Natural killer cell treated with Interleukin-12 subunit alpha and Interleukin-12 subunit beta and Interleukin-15 and Interleukin-18, amount 100 ng/mL, for 72 hours (primary cell): ENCODE results near the gene IFNA13. TPM values are rescaled to one million over a fixed set of nuclear protein-coding genes. Genes with fewer than 3 reads are reported as not detected.
A peak's percentile ranks its signal among the peaks of the same experiment; 100 is the strongest.
"Not testable (repeated sequence)": the region's sequence is repeated elsewhere in the genome, so short reads cannot be mapped to it uniquely, and the experiment has no call there.

Source experiments
- ATAC-seq, 2 donors: fragments of 150-1000 bp; cut with Tn5 transposase in 1 of 2; sonication (Bioruptor Pico), chemical (Tn5 transposase) in 1 of 2; 2 replicates each; pipeline ENCODE4 v1.10.0; 2021
- DNase-seq: peaks from one replicate; pipeline ENCODE4 v3.0.0; 2022; ENCODE audit warnings: low spot score
- H3K27ac Mint-ChIP-seq, 2 donors: 1 replicate in 1 of 2; 2 replicates in 1 of 2; pipeline ENCODE4 v1.8.0; 2022; ENCODE audit warnings: mixed read lengths in 2 of 2, mild to moderate bottlenecking in 1 of 2, moderate library complexity in 1 of 2
- H3K27me3 Mint-ChIP-seq, 2 donors: 1 replicate in 1 of 2; 2 replicates in 1 of 2; pipeline ENCODE4 v1.8.0; 2022; ENCODE audit warnings: mixed read lengths in 2 of 2
- H3K36me3 Mint-ChIP-seq: one replicate; pipeline ENCODE4 v1.8.0; 2022; ENCODE audit warnings: mixed read lengths
- H3K4me1 Mint-ChIP-seq, 2 donors: 1 replicate in 1 of 2; 2 replicates in 1 of 2; pipeline ENCODE4 v1.8.0; 2022; ENCODE audit warnings: low read depth in 2 of 2, mixed read lengths in 2 of 2, mild to moderate bottlenecking in 1 of 2
- H3K4me3 Mint-ChIP-seq: one replicate; pipeline ENCODE4 v1.8.0; 2022; ENCODE audit warnings: mixed read lengths
- H3K9me3 Mint-ChIP-seq: 2 replicates; pipeline ENCODE4 v1.8.0; 2022; ENCODE audit warnings: mixed read lengths
- total RNA-seq, 2 donors: library from RNA; stranded (reverse); gene quantifications; one replicate each; pipeline ENCODE4 v1.2.3, GENCODE V29; 2022

Gene IFNA13
- total RNA-seq, 2 donors from 2014 or later, result not detected

- H3K9me3 Mint-ChIP-seq, result no peaks in the 10 kb centered on the region
- peaks cover 6 to 10% of the 10 kb centered on the region in 2 donors for H3K4me1 Mint-ChIP-seq
- no peak for ATAC-seq
- no peak overlapping the region for H3K27ac Mint-ChIP-seq
- H3K4me3 Mint-ChIP-seq, result no peak overlapping the region
- H3K36me3 Mint-ChIP-seq, result no peaks in the 10 kb centered on the region
- H3K27me3 Mint-ChIP-seq, result peaks cover 49 to 68% of the 10 kb centered on the region in 2 donors
- DNase-seq, result no peak
Measured at GRCh38 chr9:21392270-21392669, 24.4 kb upstream of the IFNA13 start.

- H3K4me1 Mint-ChIP-seq, result peaks cover 12 to 13% of the 10 kb centered on the region in 2 donors
- H3K36me3 Mint-ChIP-seq, result no peaks in the 10 kb centered on the region
- no peaks in the 10 kb centered on the region for H3K9me3 Mint-ChIP-seq
- ATAC-seq (no peak), DNase-seq (no peak)
- no peak within 1 kb of the TSS for H3K4me3 Mint-ChIP-seq
- no peak within 1 kb of the TSS for H3K27ac Mint-ChIP-seq
- H3K27me3 Mint-ChIP-seq, result peaks cover 31 to 38% of the 10 kb centered on the region in 2 donors
Measured at GRCh38 chr9:21385131-21385670, 17.3 kb upstream of the IFNA13 start, which contains the start of gene IFNA2. IFNA2 (minus strand) TSS chr9:21385398; CDS start chr9:21385329, 69 bp downstream.

DNA sequence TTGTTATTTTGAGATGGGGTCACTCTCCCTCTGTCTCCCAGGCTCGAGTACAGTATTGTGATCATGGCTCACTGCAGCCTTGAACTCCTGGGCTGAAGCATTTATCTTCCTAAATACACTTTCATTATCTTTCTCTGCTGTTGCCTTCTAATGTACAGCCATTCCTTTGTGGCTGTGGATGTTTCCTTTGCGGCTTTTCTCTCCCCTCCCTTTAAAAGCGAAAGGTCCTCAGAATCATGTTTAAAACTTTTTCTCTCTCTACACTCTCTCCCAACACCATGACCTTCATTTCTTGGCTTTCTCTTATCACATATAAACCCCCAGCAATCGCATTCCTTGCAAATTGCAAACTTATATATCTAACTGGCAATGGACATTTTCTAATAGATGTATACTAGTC, 15.8 kb upstream of the IFNA13 start:
- no peak overlapping the region for H3K4me3 Mint-ChIP-seq
- H3K27me3 Mint-ChIP-seq, result peaks cover 29 to 38% of the 10 kb centered on the region in 2 donors

DNA sequence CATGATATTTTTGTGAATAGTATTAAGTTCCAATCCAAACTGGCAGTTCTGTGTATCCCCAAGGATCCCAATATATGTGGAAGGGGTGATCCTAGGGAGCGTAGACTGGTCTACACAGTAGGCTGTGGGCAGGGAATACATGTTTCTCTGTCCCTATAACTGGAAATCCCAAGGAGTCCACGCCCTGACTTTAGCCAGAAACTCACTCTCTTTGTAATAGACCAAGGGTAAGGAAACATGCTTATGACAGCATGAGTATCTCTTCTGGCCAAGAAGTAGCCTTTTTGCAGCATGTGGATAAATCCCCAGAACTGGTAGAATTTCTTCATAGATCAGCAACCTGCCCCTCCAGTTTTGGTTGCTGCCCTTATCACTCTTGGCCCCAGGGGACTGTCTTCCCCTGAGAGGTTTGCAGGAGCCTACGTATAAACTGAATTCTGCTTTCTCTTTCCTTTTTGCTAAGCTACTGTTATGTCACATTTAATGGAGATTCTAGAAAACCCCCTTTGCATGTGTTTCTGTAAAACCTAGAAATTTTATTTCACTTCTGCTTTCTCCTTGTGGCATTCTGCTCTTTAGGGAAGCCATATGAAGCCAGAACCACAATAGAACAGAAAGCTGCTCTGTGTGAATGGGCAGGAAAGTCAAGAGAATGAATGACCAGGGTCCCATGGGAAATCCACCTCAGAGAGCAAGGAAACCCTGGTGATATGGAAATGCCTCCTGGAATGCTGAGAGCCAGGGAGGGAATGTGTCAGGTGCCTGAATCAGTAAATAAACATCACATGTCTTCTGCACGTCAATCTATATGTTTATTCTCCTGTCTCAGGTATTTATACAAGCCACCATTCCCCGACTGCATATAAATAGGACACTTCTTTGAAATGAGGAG, 13.8 kb upstream of the IFNA13 start:
- Mint-ChIP-seq H3K27me3 (peaks cover 27 to 41% of the 10 kb centered on the region in 2 donors), H3K27ac (no peak overlapping the region), H3K36me3 (no peaks in the 10 kb centered on the region), H3K4me1 (peaks cover 12 to 13% of the 10 kb centered on the region in 2 donors), H3K4me3 (no peak overlapping the region), H3K9me3 (no peaks in the 10 kb centered on the region)
- DNase-seq (no peak), ATAC-seq (peak; percentile 86 to 92)

More for the DNA sequence above, 15.8 kb upstream of the IFNA13 start:
- H3K4me1 Mint-ChIP-seq, result peaks cover 12 to 13% of the 10 kb centered on the region in 2 donors
- H3K9me3 Mint-ChIP-seq, result no peaks in the 10 kb centered on the region
- no peak overlapping the region for H3K27ac Mint-ChIP-seq
- H3K36me3 Mint-ChIP-seq, result no peaks in the 10 kb centered on the region
- DNase-seq (no peak), ATAC-seq (no peak)

DNA sequence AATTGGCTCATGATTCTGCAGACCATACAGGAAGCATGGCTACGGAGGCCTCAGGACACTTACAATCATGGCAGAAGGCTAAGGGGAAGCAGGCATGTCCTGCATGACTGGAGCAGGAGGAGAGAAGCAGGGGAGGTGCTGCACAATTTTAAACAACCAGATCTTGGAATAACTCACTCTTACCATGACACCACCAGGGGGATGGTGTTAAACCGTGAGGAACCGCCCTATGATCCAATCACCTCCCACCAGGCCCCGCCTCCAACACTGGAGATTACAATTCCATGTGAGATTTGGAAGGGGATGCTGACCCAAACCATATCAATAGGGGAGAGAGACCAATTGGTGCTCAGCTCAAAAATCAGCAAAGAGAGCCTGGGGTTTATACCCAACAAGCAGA, 3.6 kb upstream of the IFNA13 start:
- not testable (repeated sequence) for H3K27ac Mint-ChIP-seq, H3K36me3 Mint-ChIP-seq, H3K4me1 Mint-ChIP-seq, H3K9me3 Mint-ChIP-seq, H3K4me3 Mint-ChIP-seq, DNase-seq, ATAC-seq
- peaks cover 23 to 42% of the 10 kb centered on the region in 2 donors for H3K27me3 Mint-ChIP-seq

DNA sequence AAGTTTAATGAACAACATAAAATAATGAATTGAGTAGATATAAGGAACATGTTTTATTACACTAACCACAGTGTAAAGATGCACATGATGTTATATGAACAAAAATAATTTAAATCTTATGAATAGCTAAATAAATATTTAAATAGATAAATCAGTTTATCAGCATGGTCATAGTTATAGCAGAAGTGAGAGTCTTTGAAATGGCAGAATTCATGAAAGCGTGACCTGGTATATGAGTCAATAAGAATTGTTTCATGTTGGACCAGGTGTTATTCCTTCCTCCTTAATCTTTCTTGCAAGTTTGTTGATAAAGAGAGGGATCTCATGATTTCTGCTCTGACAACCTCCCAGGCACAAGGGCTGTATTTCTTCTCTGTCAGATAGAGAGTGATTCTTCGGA, 688 bp downstream of the IFNA13 start:
- not testable (repeated sequence) for H3K27ac Mint-ChIP-seq, H3K9me3 Mint-ChIP-seq, H3K36me3 Mint-ChIP-seq, ATAC-seq, H3K4me3 Mint-ChIP-seq, H3K4me1 Mint-ChIP-seq, DNase-seq
- peaks cover 27 to 59% of the 10 kb centered on the region in 2 donors for H3K27me3 Mint-ChIP-seq

GRCh38 chr9:21362287-21362686, 5.6 kb downstream of the IFNA13 start:
- Mint-ChIP-seq H3K9me3 (no peaks in the 10 kb centered on the region), H3K27ac (no peak overlapping the region), H3K27me3 (peaks cover 21 to 36% of the 10 kb centered on the region in 2 donors), H3K36me3 (no peaks in the 10 kb centered on the region), H3K4me3 (no peak overlapping the region), H3K4me1 (peaks cover 15 to 16% of the 10 kb centered on the region in 2 donors)
- no peak for ATAC-seq
- no peak for DNase-seq

DNA sequence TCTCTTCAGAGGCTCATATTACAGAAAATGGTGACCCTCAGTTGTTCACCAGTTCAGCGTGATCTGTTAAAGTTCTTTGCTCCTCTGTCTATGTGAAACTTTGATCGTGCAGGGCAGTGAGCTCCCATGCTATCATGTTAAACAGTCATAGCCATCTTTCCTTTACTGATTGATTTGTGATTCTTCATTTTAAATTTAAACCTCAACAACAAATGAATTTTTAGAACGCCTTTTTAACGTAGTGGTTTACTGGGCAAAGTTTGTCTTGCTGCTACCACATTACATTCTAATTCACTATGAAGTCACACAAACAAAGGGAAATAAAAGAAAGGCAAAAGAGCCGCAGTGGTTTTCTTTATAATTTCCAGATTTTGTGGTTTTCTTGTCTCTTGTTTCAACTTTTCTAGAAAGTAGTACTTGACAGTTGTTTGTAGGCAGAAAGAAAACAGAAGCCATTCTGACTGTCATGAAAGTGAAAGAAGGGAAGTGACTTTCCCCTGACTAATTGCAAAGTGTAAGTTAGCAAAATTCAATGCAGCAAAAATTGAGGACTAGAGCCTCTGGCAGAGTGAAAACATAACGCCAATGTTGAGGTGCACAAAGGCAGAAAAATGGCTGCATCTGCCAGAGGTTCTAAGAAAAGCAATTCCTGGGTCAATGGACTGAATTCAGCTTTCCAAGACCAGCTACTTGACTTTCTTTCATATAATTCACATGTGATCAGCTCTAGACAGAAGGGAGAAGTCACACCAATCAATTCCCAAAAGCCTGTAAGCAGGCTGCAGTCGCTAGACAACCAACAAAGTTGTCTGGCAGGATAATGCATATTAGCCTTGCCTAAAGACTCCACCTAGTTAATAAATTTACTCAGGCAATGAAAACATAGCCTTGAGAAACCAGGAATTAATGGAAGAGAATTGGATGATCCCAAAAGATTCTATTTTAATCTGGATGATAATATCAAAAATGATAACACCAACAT, 10.1 kb downstream of the IFNA13 start:
- ATAC-seq, result peak; percentile 76 to 80

GRCh38 chr9:21350787-21351186, 17.1 kb downstream of the IFNA13 start, which contains the start of gene IFNA6:
IFNA6 (minus strand) TSS chr9:21350887; CDS start chr9:21350887, 0 bp downstream.
- Mint-ChIP-seq H3K27ac (no peak within 1 kb of the TSS), H3K27me3 (peaks cover 30 to 37% of the 10 kb centered on the region in 2 donors), H3K36me3 (peaks cover 6% of the 10 kb centered on the region), H3K4me3 (no peak within 1 kb of the TSS), H3K4me1 (no peaks in the 10 kb centered on the region), H3K9me3 (no peaks in the 10 kb centered on the region)
- DNase-seq (no peak), ATAC-seq (no peak)

More for the DNA sequence above, 10.1 kb downstream of the IFNA13 start:
- no peak for DNase-seq
- H3K27me3 Mint-ChIP-seq, result peaks cover 14 to 18% of the 10 kb centered on the region in 2 donors
- peak overlapping the region; percentile 10 to 78 for H3K27ac Mint-ChIP-seq
- peak overlapping the region; percentile 57 for H3K4me3 Mint-ChIP-seq
- H3K36me3 Mint-ChIP-seq, result peaks cover 6% of the 10 kb centered on the region
- peaks cover 17% of the 10 kb centered on the region in 2 donors for H3K4me1 Mint-ChIP-seq
- H3K9me3 Mint-ChIP-seq, result no peaks in the 10 kb centered on the region

GRCh38 chr9:21348430-21348970, 19.4 kb downstream of the IFNA13 start:
- no peaks in the 10 kb centered on the region for H3K36me3 Mint-ChIP-seq
- H3K27ac Mint-ChIP-seq, result no peak overlapping the region
- DNase-seq (no peak), ATAC-seq (no peak)
- H3K4me1 Mint-ChIP-seq, result no peaks in the 10 kb centered on the region
- no peak overlapping the region for H3K4me3 Mint-ChIP-seq
- no peaks in the 10 kb centered on the region for H3K9me3 Mint-ChIP-seq
- peaks cover 32 to 37% of the 10 kb centered on the region in 2 donors for H3K27me3 Mint-ChIP-seq

DNA sequence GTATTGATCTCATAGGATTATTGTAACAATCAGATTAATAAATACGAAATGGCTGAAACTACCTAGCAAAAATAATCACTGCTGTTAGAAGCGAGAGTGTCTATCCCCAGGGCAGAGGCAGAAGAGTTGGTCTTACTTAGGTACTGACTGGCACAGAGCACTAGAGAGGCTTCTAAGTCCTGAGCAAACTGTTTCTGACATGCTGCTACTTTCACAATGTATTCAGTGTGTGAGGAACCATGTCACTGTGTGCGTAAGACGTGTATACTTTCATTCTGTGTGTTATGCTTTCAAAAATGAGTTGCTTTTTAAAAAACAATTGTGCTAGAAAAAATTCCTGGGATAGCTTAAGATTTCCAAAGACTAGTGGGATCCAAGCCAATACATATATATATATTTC, 27.1 kb downstream of the IFNA13 start:
- DNase-seq (no peak), ATAC-seq (no peak)
- no peaks in the 10 kb centered on the region for H3K36me3 Mint-ChIP-seq
- no peaks in the 10 kb centered on the region for H3K9me3 Mint-ChIP-seq
- H3K27me3 Mint-ChIP-seq, result peaks cover 30 to 45% of the 10 kb centered on the region in 2 donors
- H3K4me3 Mint-ChIP-seq, result no peak overlapping the region
- peaks cover 0 to 5% of the 10 kb centered on the region in 2 donors for H3K4me1 Mint-ChIP-seq
- no peak overlapping the region for H3K27ac Mint-ChIP-seq

- H3K9me3 Mint-ChIP-seq, result no peaks in the 10 kb centered on the region
- peak overlapping the region; percentile 88 to 91 for H3K27ac Mint-ChIP-seq
- H3K4me1 Mint-ChIP-seq, result peaks cover 23 to 36% of the 10 kb centered on the region in 2 donors
- peak overlapping the region; percentile 94 for H3K4me3 Mint-ChIP-seq
- ATAC-seq, result no peak
- DNase-seq, result no peak
- H3K27me3 Mint-ChIP-seq, result peaks cover 5 to 16% of the 10 kb centered on the region in 2 donors
- H3K36me3 Mint-ChIP-seq, result peaks cover 13% of the 10 kb centered on the region
Measured at GRCh38 chr9:21336457-21336856, 31.4 kb downstream of the IFNA13 start.
